ENCODE results near the gene VEZT.

GRCh38 chr12:95168746-95169145 is 48.9 kb upstream of the VEZT start:
- TF ChIP-seq POLR2A (IDR thresholded peaks at IDR 0.05) = no peak
- no peak for TF ChIP-seq CTCF (IDR thresholded peaks at IDR 0.05)
